ENCODE results near the gene MATCAP1. TPM values are rescaled to one million over a fixed set of nuclear protein-coding genes. Genes with fewer than 3 reads are reported as not detected.

MATCAP1 gene
- total and polyA plus RNA-seq, 8 donors: 36.8 to 66.9 (median 57.0) TPM

DNA sequence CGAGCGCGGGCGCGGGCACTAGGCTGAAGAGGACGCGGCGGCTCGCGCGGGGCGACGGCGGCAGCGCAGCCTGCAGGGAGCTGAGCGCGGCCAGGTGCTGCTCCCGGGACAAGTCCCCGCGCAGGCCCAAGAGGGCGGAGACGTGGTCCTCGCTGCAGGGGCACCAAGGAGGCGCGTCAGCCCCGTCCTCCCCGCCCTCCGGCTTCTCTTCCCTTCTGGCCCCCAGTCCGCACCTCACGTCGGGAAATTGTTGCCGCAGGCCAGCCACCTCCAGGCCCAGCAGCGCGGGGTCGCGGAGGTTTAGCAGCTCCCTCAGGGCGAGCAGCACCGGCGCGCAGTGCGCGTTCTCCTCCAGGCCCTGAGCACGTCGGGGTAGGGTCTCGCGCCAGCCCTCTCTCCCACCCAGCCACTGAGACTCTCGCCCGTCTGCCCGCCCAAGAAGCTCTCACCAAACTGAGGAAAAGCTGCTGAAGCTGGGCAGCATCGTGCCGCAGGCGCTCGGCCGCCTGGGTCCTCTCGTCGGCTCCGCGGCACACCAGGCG, 761 bp upstream of the MATCAP1 start:
- no peak for TF ChIP-seq CTCF (IDR thresholded peaks at IDR 0.05)
- no peaks in the 10 kb centered on the region for H3K9me3 ChIP-seq
- H3K4me3 ChIP-seq: peak overlapping the region; percentile 61 to 81
- DNase-seq (peak in 1 of 4 donors; percentile 90), ATAC-seq (peak; percentile 29)
- no peaks in the 10 kb centered on the region for H3K36me3 ChIP-seq
- H3K27me3 ChIP-seq: peaks cover 0 to 11% of the 10 kb centered on the region in 2 donors
- intact Hi-C loops (cut with DNase I): loop anchor here in 1 of 2 donors (10.0 kb wide), 1 partner anchor 210 kb away; no protein-coding TSS in a partner anchor
- peaks cover 22 to 52% of the 10 kb centered on the region in 2 donors for H3K4me1 ChIP-seq
- peak overlapping the region; percentile 97 to 98 for H3K27ac ChIP-seq

DNA sequence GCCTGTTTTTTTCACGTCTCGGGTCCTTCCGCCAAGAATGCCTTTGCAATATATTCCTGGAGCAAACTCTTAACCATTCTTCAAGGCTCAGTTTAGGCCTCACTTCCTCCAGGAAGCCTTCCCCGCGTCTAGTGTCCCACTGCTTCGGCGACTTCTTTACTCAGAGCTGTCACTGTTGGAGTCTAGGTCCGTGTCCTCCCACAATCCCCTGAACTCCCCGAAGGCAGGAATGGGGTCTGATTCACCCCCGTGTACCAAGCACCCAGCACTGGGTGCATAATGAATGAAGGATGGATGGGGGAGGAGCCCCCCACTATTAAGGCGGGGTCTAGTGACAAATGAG, 508 bp downstream of the MATCAP1 start:
- Histone ChIP-seq H3K4me1 (peaks cover 29 to 61% of the 10 kb centered on the region in 2 donors), H3K36me3 (no peaks in the 10 kb centered on the region), H3K4me3 (peak overlapping the region; percentile 61 to 81), H3K9me3 (no peaks in the 10 kb centered on the region), H3K27me3 (peaks cover 0 to 14% of the 10 kb centered on the region in 2 donors), H3K27ac (peak overlapping the region; percentile 97 to 98)
- no peak for TF ChIP-seq CTCF (IDR thresholded peaks at IDR 0.05)
- intact Hi-C loops (cut with DNase I): loop anchor here in 1 of 2 donors (10.0 kb wide), 1 partner anchor 208 kb away; no protein-coding TSS in a partner anchor
- DNase-seq (peak in 1 of 4 donors; percentile 66), ATAC-seq (no peak)

GRCh38 chr16:67182288-67182687, 1.5 kb downstream of the MATCAP1 start:
- no peak for ATAC-seq
- Histone ChIP-seq H3K27me3 (peaks cover 0 to 23% of the 10 kb centered on the region in 2 donors), H3K36me3 (no peaks in the 10 kb centered on the region), H3K4me3 (peak overlapping the region in 1 of 2 donors; percentile 81), H3K9me3 (no peaks in the 10 kb centered on the region), H3K4me1 (peaks cover 33 to 70% of the 10 kb centered on the region in 2 donors), H3K27ac (no peak overlapping the region)
- TF ChIP-seq CTCF (IDR thresholded peaks at IDR 0.05): no peak
- no peak for DNase-seq
- intact Hi-C loops (cut with DNase I): loop anchor here in 1 of 2 donors (10.0 kb wide), 1 partner anchor 207 kb away; no protein-coding TSS in a partner anchor

DNA sequence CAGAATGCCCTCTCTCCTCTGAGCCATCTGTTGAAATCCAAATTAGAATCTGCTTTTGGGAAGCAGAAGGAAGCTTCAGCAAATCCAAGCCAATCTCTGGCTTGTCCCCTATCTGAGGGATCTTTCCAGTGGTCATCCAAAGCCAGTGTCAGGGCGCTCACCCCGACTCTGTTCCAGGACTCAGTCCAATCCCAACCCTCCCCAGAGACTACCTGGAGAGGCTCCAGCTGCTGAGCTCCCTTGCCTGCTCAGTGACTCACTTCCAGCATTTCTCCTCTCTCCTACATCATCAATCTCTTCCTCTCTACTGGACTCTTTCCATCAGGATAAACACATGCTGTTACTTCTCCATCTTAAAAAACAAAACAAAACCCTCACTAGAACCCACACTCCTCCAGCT, 2.4 kb downstream of the MATCAP1 start:
- intact Hi-C loops (cut with DNase I): loop anchor here in 1 of 2 donors (10.0 kb wide), 1 partner anchor 207 kb away; no protein-coding TSS in a partner anchor
- no peak for ATAC-seq
- Histone ChIP-seq H3K9me3 (no peaks in the 10 kb centered on the region), H3K4me1 (peaks cover 33 to 72% of the 10 kb centered on the region in 2 donors), H3K27me3 (peaks cover 0 to 26% of the 10 kb centered on the region in 2 donors), H3K27ac (peak overlapping the region in 1 of 2 donors; percentile 4), H3K36me3 (no peaks in the 10 kb centered on the region), H3K4me3 (no peak overlapping the region)
- no peak for TF ChIP-seq CTCF (IDR thresholded peaks at IDR 0.05)
- DNase-seq: peak in 1 of 4 donors; percentile 15

GRCh38 chr16:67180166-67180565, 3.6 kb downstream of the MATCAP1 start:
- intact Hi-C loops (cut with DNase I): loop anchor here in 1 of 2 donors (10.0 kb wide), 1 partner anchor 205 kb away; no protein-coding TSS in a partner anchor
- Histone ChIP-seq H3K4me1 (peaks cover 29 to 63% of the 10 kb centered on the region in 2 donors), H3K27me3 (peaks cover 0 to 30% of the 10 kb centered on the region in 2 donors), H3K9me3 (no peaks in the 10 kb centered on the region), H3K27ac (no peak overlapping the region), H3K36me3 (no peaks in the 10 kb centered on the region), H3K4me3 (no peak overlapping the region)
- DNase-seq (peak in 1 of 4 donors; percentile 68), ATAC-seq (no peak)
- no peak for TF ChIP-seq CTCF (IDR thresholded peaks at IDR 0.05)
